Neural cell (in vitro differentiated cells): ENCODE measurements around the gene RHOH.

Experiments
- CTCF ChIP-seq: fragments of 450-650 bp; IDR thresholded peaks from 2 replicates; pipeline ENCODE4 v1.5.1; 2014; ENCODE audit warnings: antibody characterized with exemption, mild to moderate bottlenecking, moderate library complexity; ENCODE audit not compliant: poor library complexity, severe bottlenecking
- EP300 ChIP-seq: fragments of 450-650 bp; conservative IDR thresholded peaks from 2 replicates; pipeline ENCODE4 v1.6.1; 2014; ENCODE audit warnings: antibody characterized with exemption, mild to moderate bottlenecking, moderate library complexity; ENCODE audit not compliant: poor library complexity, severe bottlenecking
- EZH2 ChIP-seq: fragments of 200-600, 300-800 bp; shearing (Covaris generic), sonication (generic); IDR thresholded peaks from 2 replicates; pipeline ENCODE4 v1.6.1; 2014; ENCODE audit warnings: antibody characterized with exemption, low read length, borderline replicate concordance, mild to moderate bottlenecking; ENCODE audit not compliant: insufficient read depth, poor library complexity, severe bottlenecking
- MXI1 ChIP-seq: fragments of 450-650 bp; conservative IDR thresholded peaks from 2 replicates; pipeline ENCODE4 v1.6.1; 2014; ENCODE audit warnings: antibody characterized with exemption, mild to moderate bottlenecking; ENCODE audit not compliant: poor library complexity, severe bottlenecking
- POLR2AphosphoS5 ChIP-seq: IDR thresholded peaks from 2 replicates; pipeline ENCODE4 v1.6.1; 2012
- RAD21 ChIP-seq: fragments of 450-650 bp; conservative IDR thresholded peaks from 2 replicates; pipeline ENCODE4 v1.6.1; 2014; ENCODE audit warnings: antibody characterized with exemption, mild to moderate bottlenecking, moderate library complexity
- REST ChIP-seq: IDR thresholded peaks from 2 replicates; pipeline ENCODE4 v1.6.1; 2012; ENCODE audit warnings: borderline replicate concordance
- SMC3 ChIP-seq: fragments of 450-650 bp; conservative IDR thresholded peaks from 2 replicates; pipeline ENCODE4 v1.6.1; 2014; ENCODE audit warnings: antibody characterized with exemption, mild to moderate bottlenecking, moderate library complexity; ENCODE audit not compliant: poor library complexity
- TAF1 ChIP-seq: IDR thresholded peaks from 2 replicates; pipeline ENCODE4 v1.6.1; 2012; ENCODE audit warnings: low read depth

- TF ChIP-seq REST (no peak), EZH2 (no peak), CTCF (no peak), POLR2AphosphoS5 (no peak), RAD21 (no peak), EP300 (no peak), SMC3 (no peak), TAF1 (no peak), MXI1 (no peak)
Observed at GRCh38 chr4:40231316-40231863, 34.6 kb downstream of the RHOH start.
